DMS53 (cell line): ENCODE data around the gene TMEM178B.
"Not testable (repeated sequence)": the region's sequence is repeated elsewhere in the genome, so short reads cannot be mapped to it uniquely, and the experiment has no call there.

Experiments used
- DNase-seq: peaks from one replicate; lab custom pipeline; 2025; lab: John Stamatoyannopoulos, UW

Gene TMEM178B

DNA sequence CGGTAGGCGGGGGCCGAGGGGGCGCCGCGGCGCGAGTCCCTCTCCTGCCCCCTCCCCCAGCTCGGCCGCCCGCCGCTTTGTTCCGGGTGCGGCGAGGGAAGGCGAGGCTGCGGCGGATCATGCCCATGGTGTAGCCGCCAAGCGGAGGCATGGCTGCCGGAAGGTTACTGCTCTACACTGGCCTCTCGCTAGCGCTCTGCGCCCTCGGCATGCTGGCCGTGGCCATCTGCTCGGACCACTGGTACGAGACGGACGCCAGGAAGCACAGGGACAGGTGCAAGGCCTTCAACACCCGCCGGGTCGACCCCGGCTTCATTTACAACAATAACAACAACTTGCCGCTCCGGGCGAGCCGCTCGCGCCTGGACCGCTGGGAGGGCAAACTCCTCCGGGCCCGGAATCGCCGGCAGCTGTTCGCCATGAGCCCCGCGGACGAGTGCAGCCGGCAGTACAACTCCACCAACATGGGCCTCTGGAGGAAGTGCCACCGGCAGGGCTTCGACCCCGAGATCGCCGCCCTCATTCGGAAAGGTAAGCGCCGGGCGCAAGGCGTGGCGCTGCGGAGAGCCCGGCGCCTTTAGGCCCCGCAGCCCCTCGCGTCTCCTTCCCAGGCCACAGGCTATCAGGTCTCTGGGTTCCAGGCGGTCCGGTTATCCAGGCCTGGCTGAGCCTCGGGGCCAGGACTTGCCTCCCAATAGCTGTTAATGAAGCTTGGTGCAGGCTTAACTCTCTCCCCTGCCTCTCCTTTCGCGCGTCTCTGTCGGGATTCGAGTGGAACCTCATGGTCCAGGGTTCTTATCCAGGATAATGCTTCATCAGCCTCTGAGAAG, 513 bp downstream of the TMEM178B start:
- DNase-seq: peak; percentile 88

DNA sequence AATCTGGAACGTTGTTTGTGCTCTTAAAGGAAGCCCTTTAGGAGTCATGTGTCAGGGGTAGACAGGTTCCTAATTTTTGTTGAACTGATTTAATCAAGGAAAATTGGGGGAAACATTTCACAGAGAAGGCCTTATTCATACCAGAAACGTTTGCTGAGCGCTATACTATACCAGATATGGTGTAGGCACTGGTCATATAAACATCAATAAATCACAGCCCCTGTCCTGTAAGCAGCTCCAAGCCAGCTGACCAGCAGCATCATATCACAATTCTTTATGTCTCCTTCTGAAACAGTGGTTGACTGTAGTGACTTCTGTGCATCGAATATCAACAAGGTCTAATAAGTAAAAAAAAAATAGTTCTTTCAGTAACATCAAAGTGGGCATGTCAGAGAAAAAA, 1.1 kb downstream of the TMEM178B start:
- peak; percentile 54 for DNase-seq

DNA sequence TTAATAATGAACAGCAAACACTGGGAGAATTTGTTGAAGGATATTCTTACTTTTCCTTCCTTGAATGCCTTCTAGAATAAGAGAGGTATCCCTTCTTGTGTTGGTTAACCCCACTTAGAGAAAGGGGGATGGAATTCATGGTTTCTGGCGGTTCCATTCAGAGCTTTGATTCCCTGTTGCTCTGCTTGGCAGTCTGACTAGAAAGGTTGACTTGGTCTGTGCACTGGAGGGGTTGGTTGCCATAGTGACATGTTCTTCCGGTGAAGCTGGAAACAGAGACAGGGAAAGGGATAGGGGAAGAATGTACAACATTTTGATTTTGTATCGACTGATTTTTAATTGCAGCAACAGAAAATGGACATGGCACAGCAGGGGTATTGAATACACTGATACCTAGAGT, 2.5 kb downstream of the TMEM178B start:
- DNase-seq: peak; percentile 58

- DNase-seq: no peak
These were observed 5.4 kb downstream of the TMEM178B start for GRCh38 chr7:141079219-141079618.

GRCh38 chr7:141089490-141089889, 15.6 kb downstream of the TMEM178B start:
- not testable (repeated sequence) for DNase-seq

- DNase-seq: no peak
These were observed 20.6 kb downstream of the TMEM178B start for GRCh38 chr7:141094336-141095070.

DNA sequence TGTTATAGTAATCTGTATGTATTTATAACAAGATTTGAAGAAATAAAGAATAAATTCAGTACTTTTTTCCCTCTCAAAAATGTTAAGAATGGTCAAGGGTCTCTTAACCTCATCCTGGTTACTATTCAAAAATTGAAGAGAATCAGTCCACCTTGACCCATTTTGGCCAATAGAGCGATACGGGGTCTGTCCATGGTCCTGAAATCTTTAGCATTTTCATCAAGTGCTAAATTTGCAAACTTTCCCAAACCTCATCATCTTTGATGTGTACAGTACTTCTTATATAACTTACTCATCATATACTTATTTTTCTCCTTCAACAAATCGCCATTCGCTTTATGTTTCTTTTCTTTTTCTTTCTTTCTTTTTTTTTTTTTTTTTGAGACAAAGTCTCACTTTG, 23.6 kb downstream of the TMEM178B start:
- peak; percentile 17 for DNase-seq

GRCh38 chr7:141102436-141102835, 28.6 kb downstream of the TMEM178B start:
- DNase-seq: no peak

GRCh38 chr7:141103847-141104429, 30.1 kb downstream of the TMEM178B start:
- DNase-seq: no peak

GRCh38 chr7:141113131-141113530, 39.3 kb downstream of the TMEM178B start:
- no peak for DNase-seq

DNA sequence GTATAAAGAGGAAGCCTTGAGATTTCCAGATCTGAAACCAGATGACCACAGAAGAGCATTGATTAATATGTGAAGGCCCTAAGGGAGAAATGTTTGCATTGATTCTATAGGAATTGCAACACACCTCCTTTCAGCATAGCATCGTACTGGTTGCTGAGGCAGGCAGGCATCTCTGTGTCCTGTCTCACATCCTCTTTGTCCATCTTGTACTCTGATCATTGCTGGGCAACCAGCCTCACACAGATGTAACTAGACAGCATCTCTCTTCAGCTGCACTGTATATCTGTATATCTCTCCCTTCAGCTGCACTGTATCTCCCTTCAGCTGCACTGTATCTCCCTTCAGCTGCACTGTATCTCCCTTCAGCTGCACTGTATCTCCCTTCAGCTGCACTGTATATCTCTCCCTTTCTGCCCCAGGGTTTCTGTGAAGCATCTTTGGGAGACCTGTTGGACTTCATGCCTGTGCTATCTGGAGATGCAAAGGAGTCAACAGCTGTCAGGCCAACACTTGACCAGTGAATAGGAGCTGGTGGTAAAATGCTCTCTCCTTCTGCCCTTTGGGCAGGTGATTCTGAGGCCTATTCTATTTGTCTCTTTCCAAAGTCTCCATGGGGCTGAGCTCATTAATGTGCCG, 40.3 kb downstream of the TMEM178B start:
- peak; percentile 66 for DNase-seq

DNA sequence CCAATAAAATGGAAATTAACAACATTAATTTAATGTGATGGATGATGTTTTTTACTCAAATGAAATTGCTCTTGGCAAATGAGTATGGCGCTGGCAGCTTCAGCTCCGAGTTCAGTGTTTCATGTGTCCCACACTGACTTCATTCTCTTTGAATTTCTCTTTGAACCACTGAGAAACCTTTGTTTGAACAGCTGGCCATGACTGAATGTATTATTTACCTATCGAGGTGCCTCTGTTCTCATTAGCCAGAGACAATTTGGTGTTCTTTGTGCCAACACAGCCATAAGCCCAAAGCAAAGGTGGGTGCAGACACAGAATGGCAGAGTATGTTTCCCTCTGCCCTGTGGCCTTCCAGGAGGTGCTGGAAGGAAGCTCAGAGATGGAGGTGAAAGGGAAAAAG, 42.1 kb downstream of the TMEM178B start:
- peak; percentile 99 for DNase-seq

DNA sequence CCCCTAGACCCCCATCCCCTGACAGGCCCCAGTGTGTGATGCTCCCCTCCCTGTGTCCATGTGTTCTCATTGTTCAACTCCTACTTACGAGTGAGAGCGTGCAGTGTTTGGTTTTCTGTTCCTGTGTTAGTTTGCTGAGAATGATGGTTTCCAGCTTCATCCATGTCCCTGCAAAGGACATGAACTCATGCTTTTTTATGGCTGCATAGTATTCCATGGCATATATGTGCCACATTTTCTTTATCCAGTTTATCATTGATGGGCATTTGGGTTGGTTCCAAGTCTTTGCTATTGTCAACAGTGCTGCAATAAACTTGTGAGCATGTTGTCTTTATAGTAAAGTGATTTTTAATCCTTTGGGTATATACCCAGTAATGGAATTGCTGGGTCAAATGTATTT, 42.8 kb downstream of the TMEM178B start:
- DNase-seq: not testable (repeated sequence)

DNA sequence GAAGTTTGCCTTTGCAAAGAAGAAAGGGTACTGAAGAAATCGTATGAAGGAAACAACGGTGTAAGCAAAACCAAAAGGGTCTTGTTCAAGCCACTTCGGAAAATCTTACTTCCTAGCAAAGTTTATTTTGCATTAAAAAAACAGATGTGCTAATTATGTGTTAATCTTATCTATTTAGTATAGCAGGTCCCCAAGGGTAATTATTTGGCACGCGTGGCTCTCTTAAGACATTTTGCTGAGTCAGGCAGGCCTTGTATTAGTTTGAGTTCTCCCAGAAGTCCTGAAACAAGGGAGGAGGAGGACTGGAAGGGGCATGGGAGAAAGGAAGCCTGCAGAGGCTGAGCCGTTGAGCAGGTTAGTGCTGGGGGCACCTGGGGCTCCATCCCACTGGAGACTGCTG, 44.9 kb downstream of the TMEM178B start:
- DNase-seq: no peak

- DNase-seq: no peak
These were observed 45.3 kb downstream of the TMEM178B start for GRCh38 chr7:141119187-141119586.

- DNase-seq: peak; percentile 70
These were observed 48.9 kb downstream of the TMEM178B start for GRCh38 chr7:141122736-141123135.

GRCh38 chr7:141123522-141123921, 49.7 kb downstream of the TMEM178B start:
- DNase-seq: no peak

DNA sequence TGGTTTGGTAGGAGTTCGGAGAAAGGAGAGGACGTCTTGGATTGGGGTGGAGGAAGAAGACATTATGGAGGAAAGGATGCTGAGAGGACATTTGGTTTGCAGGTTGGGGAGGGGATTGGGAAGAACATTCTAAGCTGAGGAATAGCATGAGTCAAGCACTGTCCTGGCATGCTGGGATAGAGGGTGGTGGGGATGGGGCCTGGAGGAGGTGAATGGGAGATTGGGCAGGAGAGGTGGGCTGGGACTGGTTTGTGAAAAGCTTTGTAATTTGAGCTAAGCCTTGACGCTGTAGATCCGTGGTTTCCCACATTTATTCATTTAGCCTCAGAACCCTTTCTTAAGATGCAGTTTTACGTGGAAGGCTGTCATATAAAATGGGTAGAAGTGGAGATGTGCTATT, 52.2 kb downstream of the TMEM178B start:
- no peak for DNase-seq

- no peak for DNase-seq
These were observed 54.6 kb downstream of the TMEM178B start for GRCh38 chr7:141128506-141128905.

- DNase-seq: no peak
These were observed 55.1 kb downstream of the TMEM178B start for GRCh38 chr7:141128931-141129330.

DNA sequence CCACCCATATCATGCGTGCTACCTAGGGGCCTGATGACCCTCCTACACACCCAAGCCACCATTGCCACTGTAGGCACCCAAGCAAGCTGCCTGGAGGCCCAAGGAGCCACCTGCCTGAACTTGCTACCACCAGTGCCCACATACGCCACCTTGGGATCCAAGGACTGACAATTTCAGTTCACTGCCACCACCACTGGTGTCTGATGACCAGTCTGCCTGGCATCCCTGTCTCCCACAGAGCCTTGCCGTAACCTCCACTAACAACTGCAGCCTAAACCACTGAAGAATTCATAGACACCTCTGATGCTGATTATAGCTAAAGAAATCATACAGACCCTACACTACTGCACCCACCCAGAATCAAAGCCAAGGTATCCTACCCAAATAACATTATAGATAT, 58.8 kb downstream of the TMEM178B start:
- no peak for DNase-seq

GRCh38 chr7:141133646-141134045, 59.8 kb downstream of the TMEM178B start:
- DNase-seq: no peak
